CD4-positive, alpha-beta memory T cell (primary cell): ENCODE data around the gene TGFBR1. TPM values are rescaled to one million over a fixed set of nuclear protein-coding genes. Genes with fewer than 3 reads are reported as not detected.

ENCODE experiments used
- CTCF ChIA-PET: fragments of 350-600 bp; sonication (Branson Sonifier 250); formaldehyde crosslinking; loops from one replicate; lab custom pipeline; 2021; ENCODE audit warnings: inconsistent platforms; ENCODE audit not compliant: partially characterized antibody; lab: Charles Lee
- POLR2A ChIA-PET: fragments of 350-600 bp; sonication (Branson Sonifier 250); formaldehyde crosslinking; loops from one replicate; lab custom pipeline; 2021; ENCODE audit not compliant: partially characterized antibody; lab: Charles Lee
- DNase-seq, 5 donors: peaks; one replicate each; pipeline versions ENCODE4 v3.0.0 to v3.0.0-alpha.2; 2020 to 2022; ENCODE audit warnings: mixed read lengths in 1 of 5
- H3K27ac ChIP-seq: one replicate; pipeline ENCODE4 v1.7.0; 2013; ENCODE audit warnings: low read depth, low read length
- H3K27me3 ChIP-seq: 2 replicates; pipeline ENCODE4 v1.7.0; 2013; ENCODE audit warnings: mild to moderate bottlenecking, low read length, moderate library complexity; ENCODE audit not compliant: insufficient read depth
- H3K36me3 ChIP-seq: 2 replicates; pipeline ENCODE4 v1.7.0; 2013; ENCODE audit warnings: mild to moderate bottlenecking, low read length, moderate library complexity; ENCODE audit not compliant: insufficient read depth
- H3K4me1 ChIP-seq: 2 replicates; pipeline ENCODE4 v1.7.0; 2013; ENCODE audit warnings: mild to moderate bottlenecking, low read length, moderate library complexity; ENCODE audit not compliant: insufficient read depth
- H3K4me3 ChIP-seq, 2 donors: one replicate each; pipeline ENCODE4 v1.7.0; 2013; ENCODE audit warnings: low read length in 2 of 2, mild to moderate bottlenecking in 1 of 2
- H3K9me3 ChIP-seq, 2 donors: one replicate each; pipeline ENCODE4 v1.7.0; 2013; ENCODE audit warnings: low read length in 2 of 2, control low read depth in 1 of 2; ENCODE audit not compliant: control insufficient read depth in 1 of 2
- H3K27ac Mint-ChIP-seq, 7 donors: one replicate each; pipeline ENCODE4 v1.8.0; 2020 to 2021; ENCODE audit warnings: mixed read lengths in 7 of 7, mild to moderate bottlenecking in 6 of 7, inconsistent platforms in 3 of 7, moderate library complexity in 3 of 7
- H3K27me3 Mint-ChIP-seq, 2 donors: one replicate each; pipeline ENCODE4 v1.8.0; 2020 to 2021; ENCODE audit warnings: mixed read lengths in 2 of 2
- H3K36me3 Mint-ChIP-seq, 2 donors: one replicate each; pipeline ENCODE4 v1.8.0; 2020 to 2021; ENCODE audit warnings: mixed read lengths in 2 of 2, inconsistent platforms in 1 of 2, mild to moderate bottlenecking in 1 of 2
- H3K4me1 Mint-ChIP-seq, 4 donors: one replicate each; pipeline ENCODE4 v1.8.0; 2020 to 2021; ENCODE audit warnings: mixed read lengths in 4 of 4, mild to moderate bottlenecking in 1 of 4
- H3K4me3 Mint-ChIP-seq, 8 donors: one replicate each; pipeline ENCODE4 v1.8.0; 2020 to 2021; ENCODE audit warnings: mixed read lengths in 8 of 8, mild to moderate bottlenecking in 7 of 8, moderate library complexity in 6 of 8, inconsistent platforms in 3 of 8
- H3K9me3 Mint-ChIP-seq, 8 donors: one replicate each; pipeline ENCODE4 v1.8.0; 2020 to 2021; ENCODE audit warnings: mixed read lengths in 8 of 8, mild to moderate bottlenecking in 5 of 8, inconsistent platforms in 3 of 8, moderate library complexity in 1 of 8
- intact Hi-C: fragments of 100-400 bp; cut with micrococcal nuclease; formaldehyde crosslinking; loops from one replicate; pipeline ENCODE4 v1.15.1; 2023
- polyA plus RNA-seq, 2 donors: library from polyadenylated mRNA; unstranded; fragments of 300-500 nt; fragmentation: Illumina TruSeq; gene quantifications; one replicate each; pipeline ENCODE4 v1.2.3, GENCODE V29; 2021
- total RNA-seq, 2 experiments: library from RNA; stranded (reverse); gene quantifications; one replicate each; pipeline ENCODE4 v1.2.3, GENCODE V29; 2021

Gene TGFBR1
- total and polyA plus RNA-seq, 4 experiments from 2014 or later: 19.1 to 27.4 (median 23.9) TPM

DNA sequence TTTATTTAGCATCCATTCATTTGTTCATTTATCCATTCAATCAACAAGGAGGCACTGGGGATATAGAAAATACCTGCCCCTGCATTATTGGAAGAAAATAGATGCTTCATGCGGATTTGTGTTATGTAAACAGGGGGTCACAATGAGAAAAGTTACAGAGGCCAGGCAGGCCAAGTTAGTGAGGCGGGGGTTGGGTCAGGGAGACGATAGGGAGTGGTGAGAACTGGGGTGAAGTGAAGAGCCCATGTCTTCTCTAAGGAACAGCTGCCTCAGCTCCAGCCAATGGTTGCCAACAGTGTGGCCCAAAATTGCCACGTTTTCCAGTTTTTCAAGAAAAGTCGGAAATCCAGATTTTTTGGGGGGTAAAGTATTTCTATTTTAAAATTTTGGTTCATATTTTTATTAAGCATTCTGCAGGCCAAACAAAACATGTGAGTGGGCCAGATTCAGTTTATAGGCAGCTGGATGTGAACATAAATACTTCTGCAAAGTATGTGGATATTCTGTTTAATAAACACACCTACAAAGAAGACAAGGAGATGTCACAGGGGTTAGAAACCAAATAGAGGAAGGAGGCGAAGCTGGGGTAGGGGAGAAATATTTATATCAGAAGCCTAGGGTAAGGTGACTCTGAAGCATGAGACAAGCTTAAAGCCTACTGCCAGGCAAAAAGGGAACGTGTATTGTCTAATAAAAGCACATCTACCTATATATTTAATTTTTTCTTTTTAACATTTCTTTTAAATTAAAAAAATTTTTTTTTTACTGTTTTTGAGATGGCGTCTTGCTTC lies 72.9 kb downstream of the TGFBR1 start:
- Histone ChIP-seq H3K4me3 (no peak overlapping the region), H3K9me3 (no peaks in the 10 kb centered on the region), H3K4me1 (no peaks in the 10 kb centered on the region), H3K36me3 (no peaks in the 10 kb centered on the region), H3K27ac (no peak overlapping the region), H3K27me3 (no peaks in the 10 kb centered on the region)
- CTCF ChIA-PET: interaction anchor here (1.0 to 1.6 kb wide), 2 partner anchors 10 to 13 kb away, joined by 3 read pairs; no protein-coding TSS in a partner anchor
- Mint-ChIP-seq H3K9me3 (no peaks in the 10 kb centered on the region), H3K4me3 (no peak overlapping the region), H3K36me3 (no peaks in the 10 kb centered on the region), H3K27me3 (peaks cover 0 to 2% of the 10 kb centered on the region in 2 donors), H3K27ac (no peak overlapping the region), H3K4me1 (peaks cover 0 to 3% (median 1%) of the 10 kb centered on the region in 4 donors)
- DNase-seq: no peak
- intact Hi-C loops: no loop called here
- POLR2A ChIA-PET: interaction anchor here (1.3 kb wide), 1 partner anchor 45 kb away, joined by 3 read pairs; the partner anchor contains the start of gene SEC61B

DNA sequence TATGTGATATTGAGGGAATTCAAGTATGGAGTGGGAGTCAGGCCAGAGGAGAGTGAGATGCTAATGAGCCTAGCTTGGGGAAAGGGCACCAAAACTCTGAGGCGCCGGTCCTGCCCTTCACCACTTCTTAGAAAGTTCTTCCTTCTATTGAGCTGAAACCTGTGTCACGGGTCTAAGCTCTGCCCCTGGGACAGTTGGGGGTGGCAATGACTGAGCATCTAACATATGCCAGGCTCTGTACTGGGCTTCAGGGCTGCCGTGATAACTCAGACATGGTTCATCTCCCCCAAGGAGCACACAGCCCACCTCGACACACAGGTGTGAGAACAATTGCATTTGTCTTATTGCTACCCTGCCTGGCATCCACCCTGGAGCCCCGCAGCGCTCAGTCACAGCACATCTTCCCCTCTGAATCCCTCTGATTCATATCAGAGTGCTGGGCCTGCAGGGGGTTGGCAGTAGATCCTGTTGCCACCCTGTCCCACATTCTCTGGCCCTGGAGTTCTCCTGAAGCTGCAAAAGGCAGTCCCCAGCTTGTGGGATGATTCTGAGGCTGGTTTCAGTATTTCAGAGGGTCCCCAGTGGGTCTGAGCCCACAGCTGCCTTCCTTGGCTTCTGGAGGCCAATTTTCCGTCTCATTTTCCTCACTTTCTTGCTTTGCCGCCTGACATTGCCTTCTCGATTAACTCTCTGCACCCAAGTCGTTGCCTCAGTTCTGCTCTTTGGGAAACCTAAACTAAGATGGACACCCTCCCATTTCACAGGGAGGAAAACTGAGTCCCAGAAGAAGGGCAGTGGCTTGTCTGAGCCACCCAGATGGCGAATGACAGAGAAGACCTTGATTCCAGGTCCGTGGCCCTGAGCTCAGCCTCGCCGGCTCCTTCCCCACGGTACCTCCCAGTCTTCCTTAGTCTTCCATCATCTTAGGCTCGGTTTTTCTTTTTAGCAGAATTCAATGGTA lies 74.3 kb downstream of the TGFBR1 start:
- no peak overlapping the region for H3K4me3 Mint-ChIP-seq
- H3K27me3 Mint-ChIP-seq: no peaks in the 10 kb centered on the region
- H3K4me1 Mint-ChIP-seq: peaks cover 0 to 3% (median 1%) of the 10 kb centered on the region in 4 donors
- H3K9me3 ChIP-seq: no peaks in the 10 kb centered on the region
- H3K4me1 ChIP-seq: no peaks in the 10 kb centered on the region
- no peak overlapping the region for H3K27ac ChIP-seq
- POLR2A ChIA-PET: no interaction called here
- no peak for DNase-seq
- CTCF ChIA-PET: interaction anchor here (1.0 kb wide), 1 partner anchor 15 kb away, joined by 3 read pairs; no protein-coding TSS in a partner anchor
- H3K27me3 ChIP-seq: no peaks in the 10 kb centered on the region
- H3K27ac Mint-ChIP-seq: no peak overlapping the region
- no peaks in the 10 kb centered on the region for H3K36me3 Mint-ChIP-seq
- H3K9me3 Mint-ChIP-seq: no peaks in the 10 kb centered on the region
- H3K36me3 ChIP-seq: no peaks in the 10 kb centered on the region
- H3K4me3 ChIP-seq: no peak overlapping the region
- intact Hi-C loops: no loop called here

DNA sequence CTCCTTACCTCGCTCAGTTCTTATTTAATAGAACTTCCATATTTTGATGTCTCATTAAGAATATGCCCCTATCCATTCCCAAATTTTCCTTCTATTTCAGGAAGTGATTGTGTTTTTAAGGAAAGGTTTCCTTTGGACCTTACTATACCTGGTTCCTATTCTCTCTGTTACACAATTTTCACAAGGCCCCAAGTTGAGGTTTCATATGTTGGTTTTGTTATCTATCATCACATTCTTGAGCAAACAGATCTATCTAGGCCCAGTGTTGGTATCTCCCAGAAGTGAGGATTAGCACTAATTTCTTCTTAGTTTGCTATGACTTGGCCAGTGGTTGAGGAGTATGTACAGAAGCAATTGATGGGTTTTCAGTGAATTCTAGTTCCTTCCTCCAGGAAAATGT lies 75.3 kb downstream of the TGFBR1 start:
- H3K36me3 Mint-ChIP-seq: no peaks in the 10 kb centered on the region
- no peaks in the 10 kb centered on the region for H3K27me3 Mint-ChIP-seq
- ChIA-PET CTCF (no interaction called here), POLR2A (no interaction called here)
- H3K9me3 Mint-ChIP-seq: no peaks in the 10 kb centered on the region
- no peak overlapping the region for H3K4me3 ChIP-seq
- H3K4me3 Mint-ChIP-seq: no peak overlapping the region
- H3K4me1 Mint-ChIP-seq: peaks cover 5 to 7% (median 6%) of the 10 kb centered on the region in 4 donors
- no peak overlapping the region for H3K27ac ChIP-seq
- no peak for DNase-seq
- peak overlapping the region in 1 of 7 donors; percentile 2 for H3K27ac Mint-ChIP-seq
- no peaks in the 10 kb centered on the region for H3K36me3 ChIP-seq
- H3K9me3 ChIP-seq: no peaks in the 10 kb centered on the region
- no peaks in the 10 kb centered on the region for H3K27me3 ChIP-seq
- H3K4me1 ChIP-seq: peaks cover 6% of the 10 kb centered on the region
- intact Hi-C loops: loop anchor here (5.0 kb wide), 1 partner anchor 627 kb away; no protein-coding TSS in a partner anchor

DNA sequence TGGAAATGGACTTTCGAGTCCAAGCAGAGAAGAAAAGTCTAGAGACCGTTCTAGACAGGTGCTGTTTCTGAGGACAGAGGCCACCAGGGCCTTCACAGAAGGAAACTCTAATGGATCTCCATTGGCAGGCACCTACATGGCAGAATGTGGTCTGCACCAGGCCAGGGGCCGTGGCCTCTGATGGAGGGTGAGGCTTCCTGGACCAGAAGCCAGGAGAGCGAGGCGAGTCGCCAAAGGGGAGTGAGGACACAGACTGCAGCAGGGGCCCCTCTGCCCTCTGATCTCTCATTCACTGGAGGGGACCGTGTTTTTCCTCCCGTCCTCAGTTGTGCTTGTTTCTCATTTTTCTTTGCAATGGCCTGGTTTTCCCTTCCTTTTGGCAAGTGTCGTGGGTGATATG lies 75.7 kb downstream of the TGFBR1 start:
- peaks cover 6% of the 10 kb centered on the region for H3K4me1 ChIP-seq
- Mint-ChIP-seq H3K9me3 (no peaks in the 10 kb centered on the region), H3K36me3 (no peaks in the 10 kb centered on the region), H3K4me3 (no peak overlapping the region), H3K27ac (no peak overlapping the region), H3K27me3 (no peaks in the 10 kb centered on the region), H3K4me1 (peaks cover 5 to 7% (median 6%) of the 10 kb centered on the region in 4 donors)
- no peak overlapping the region for H3K27ac ChIP-seq
- CTCF ChIA-PET: interaction anchor here (1.4 kb wide), 1 partner anchor 181 kb away, joined by 3 read pairs; no protein-coding TSS in a partner anchor
- intact Hi-C loops: loop anchor here (5.0 kb wide), 1 partner anchor 627 kb away; no protein-coding TSS in a partner anchor
- DNase-seq: no peak
- POLR2A ChIA-PET: no interaction called here
- H3K9me3 ChIP-seq: no peaks in the 10 kb centered on the region
- H3K27me3 ChIP-seq: no peaks in the 10 kb centered on the region
- no peaks in the 10 kb centered on the region for H3K36me3 ChIP-seq
- no peak overlapping the region for H3K4me3 ChIP-seq

DNA sequence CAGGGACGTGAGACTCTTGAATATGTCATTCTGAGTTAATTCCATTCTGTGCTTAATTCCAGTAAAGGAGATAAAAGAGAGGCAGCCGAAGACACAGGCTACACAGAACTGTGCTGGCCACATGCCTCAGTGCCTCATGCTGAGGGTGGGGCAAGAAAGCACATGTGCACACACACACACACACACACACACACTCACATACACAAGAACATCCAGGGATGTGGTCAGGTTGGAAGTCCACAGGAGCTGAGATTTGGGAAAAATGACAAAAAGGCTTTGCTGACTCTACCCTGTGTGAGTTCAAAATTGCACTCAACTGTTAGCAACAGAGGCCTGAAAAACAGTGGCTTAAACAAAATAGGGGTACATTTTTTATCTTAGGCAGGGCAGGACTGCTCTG lies 76.3 kb downstream of the TGFBR1 start:
- ChIA-PET CTCF (interaction anchor here (1.4 to 7.6 kb wide), 4 partner anchors 9 to 181 kb away, joined by 3 to 40 read pairs (median 4); no protein-coding TSS in a partner anchor), POLR2A (no interaction called here)
- Mint-ChIP-seq H3K4me1 (peaks cover 5 to 7% (median 6%) of the 10 kb centered on the region in 4 donors), H3K36me3 (no peaks in the 10 kb centered on the region), H3K27ac (peak overlapping the region in 1 of 7 donors; percentile 15), H3K9me3 (no peaks in the 10 kb centered on the region), H3K27me3 (no peaks in the 10 kb centered on the region), H3K4me3 (no peak overlapping the region)
- no peak for DNase-seq
- H3K27me3 ChIP-seq: no peaks in the 10 kb centered on the region
- intact Hi-C loops: loop anchor here (5.0 kb wide), 1 partner anchor 626 kb away; no protein-coding TSS in a partner anchor
- peaks cover 6% of the 10 kb centered on the region for H3K4me1 ChIP-seq
- no peak overlapping the region for H3K4me3 ChIP-seq
- H3K9me3 ChIP-seq: no peaks in the 10 kb centered on the region
- H3K36me3 ChIP-seq: no peaks in the 10 kb centered on the region
- H3K27ac ChIP-seq: no peak overlapping the region

DNA sequence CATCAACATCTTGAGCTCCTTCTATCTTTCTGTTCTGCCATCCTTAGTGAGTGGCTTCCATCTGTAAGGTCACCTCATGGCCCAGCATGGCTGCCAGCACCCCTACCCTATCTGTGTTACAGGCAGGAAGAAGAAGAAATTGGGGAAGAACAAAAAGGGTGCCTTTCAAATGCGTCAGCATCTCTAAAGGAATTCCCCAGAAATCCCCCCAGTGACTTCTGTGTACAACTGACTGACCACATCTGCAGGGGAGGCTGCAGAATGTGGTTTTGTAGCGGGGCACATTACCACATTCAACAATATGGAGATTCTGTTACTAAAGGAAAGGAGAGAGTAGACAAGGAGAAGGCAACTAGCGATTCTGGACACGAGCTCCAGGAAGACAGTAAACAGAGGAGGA lies 76.7 kb downstream of the TGFBR1 start:
- no peaks in the 10 kb centered on the region for H3K36me3 ChIP-seq
- no peak overlapping the region for H3K4me3 ChIP-seq
- no peaks in the 10 kb centered on the region for H3K9me3 ChIP-seq
- no peaks in the 10 kb centered on the region for H3K27me3 ChIP-seq
- H3K4me1 Mint-ChIP-seq: peaks cover 5 to 7% (median 6%) of the 10 kb centered on the region in 4 donors
- no peak overlapping the region for H3K27ac ChIP-seq
- ChIA-PET POLR2A (no interaction called here), CTCF (interaction anchor here (1.4 to 7.6 kb wide), 4 partner anchors 9 to 182 kb away, joined by 3 to 40 read pairs (median 4); no protein-coding TSS in a partner anchor)
- H3K4me1 ChIP-seq: peaks cover 6% of the 10 kb centered on the region
- DNase-seq: peak in 2 of 5 donors; percentile 3 to 5
- H3K27ac Mint-ChIP-seq: peak overlapping the region in 2 of 7 donors; percentile 15 to 25
- H3K9me3 Mint-ChIP-seq: no peaks in the 10 kb centered on the region
- H3K4me3 Mint-ChIP-seq: peak overlapping the region in 1 of 8 donors; percentile 15
- intact Hi-C loops: loop anchor here (5.0 kb wide), 1 partner anchor 626 kb away; no protein-coding TSS in a partner anchor
- H3K27me3 Mint-ChIP-seq: no peaks in the 10 kb centered on the region
- no peaks in the 10 kb centered on the region for H3K36me3 Mint-ChIP-seq
